K562 (cell line): ENCODE data around the gene DHX36. TPM values are rescaled to one million over a fixed set of nuclear protein-coding genes. Genes with fewer than 3 reads are reported as not detected.

Experiments used
- ATAC-seq: fragments of 200-7000 bp; cut with Tn5 transposase; 3 replicates; pipeline ENCODE4 v1.9.1; 2020; ENCODE audit warnings: moderate library complexity
- BruUV-seq: library from RNA; stranded (reverse); fragments of 400-500 nt; replicated peaks from 2 replicates; lab custom pipeline; 2021; lab: Mats Ljungman, UMichigan
- CTCF ChIA-PET: fragments of 300-600 bp; formaldehyde crosslinking; extraction: SDS; loops from one replicate; lab custom pipeline; 2021; ENCODE audit warnings: low intra/inter-chr PET ratio; lab: Yijun Ruan, JAX
- POLR2A ChIA-PET: fragments of 300-600, 350-650 bp; sonication (Branson Sonifier 250); formaldehyde crosslinking; extraction: SDS; loops from one replicate; lab custom pipeline; 2021; ENCODE audit warnings: antibody characterized with exemption, inconsistent platforms; lab: Yijun Ruan, JAX
- DNase-seq, 4 experiments: peaks; one replicate each; pipeline versions ENCODE4 v3.0.0 to v3.0.0-alpha.2; 2011 to 2018; ENCODE audit warnings: low spot score in 3 of 4, mixed read lengths in 3 of 4; ENCODE audit errors: extremely low read depth in 1 of 4
- FAIRE-seq: peaks from 2 replicates; lab custom pipeline; 2011; peaks lifted over from hg19 to GRCh38; lab: Jason Lieb, UNC
- H2AFZ ChIP-seq: 2 replicates; pipeline ENCODE4 v1.6.0; 2011; ENCODE audit warnings: low read depth, low read length, control low read depth, inconsistent platforms
- H3K27ac ChIP-seq: fragments of 200-600 bp; 3 replicates; pipeline ENCODE4 v1.8.0; 2011; ENCODE audit warnings: low read depth, mild to moderate bottlenecking, control low read depth, inconsistent platforms, low read length, moderate library complexity, mixed read lengths; ENCODE audit errors: extremely low read depth
- H3K27me3 ChIP-seq, 2 experiments: fragments of 300-600 bp in 1 of 2; 2 replicates in 1 of 2; 3 replicates in 1 of 2; pipeline versions ENCODE4 v1.6.0 to v1.8.0; 2011; ENCODE audit warnings: inconsistent platforms in 2 of 2, low read length in 2 of 2, mild to moderate bottlenecking in 1 of 2, mixed read lengths in 1 of 2, moderate library complexity in 1 of 2; ENCODE audit not compliant: control insufficient read depth in 2 of 2, insufficient read depth in 2 of 2
- H3K36me3 ChIP-seq: fragments of 300-600 bp; 3 replicates; pipeline ENCODE4 v1.8.0; 2011; ENCODE audit warnings: mild to moderate bottlenecking, low read length, inconsistent platforms; ENCODE audit not compliant: control insufficient read depth, insufficient read depth
- H3K4me1 ChIP-seq, 2 experiments: fragments of 200-600 bp in 1 of 2; replicated peaks in 1 of 2; 2 replicates in 1 of 2; 3 replicates in 1 of 2; pipeline versions ENCODE4 v1.5.1 to v1.8.0; 2011; ENCODE audit warnings: inconsistent platforms in 2 of 2, low read length in 2 of 2, mild to moderate bottlenecking in 1 of 2, mixed read lengths in 1 of 2, moderate library complexity in 1 of 2; ENCODE audit not compliant: control insufficient read depth in 2 of 2, insufficient read depth in 2 of 2
- H3K4me2 ChIP-seq: 2 replicates; pipeline ENCODE4 v1.6.1; 2011; ENCODE audit warnings: low read length, control low read depth, inconsistent platforms, mixed read lengths; ENCODE audit not compliant: insufficient read depth
- H3K4me3 ChIP-seq: fragments of 200-600 bp; sonication (generic), shearing (Covaris generic); 2 replicates; pipeline ENCODE4 v1.5.1; 2016; ENCODE audit warnings: control low read depth, inconsistent platforms
- H3K79me2 ChIP-seq: fragments of 200-600 bp; 3 replicates; pipeline ENCODE4 v1.8.0; 2011; ENCODE audit warnings: low read length, inconsistent platforms; ENCODE audit not compliant: control insufficient read depth, insufficient read depth
- H3K9ac ChIP-seq, 2 experiments: 2 replicates each; pipeline versions ENCODE4 v1.6.0 to v1.6.1; 2011; ENCODE audit warnings: low read depth in 2 of 2, low read length in 2 of 2, control low read depth in 1 of 2, inconsistent platforms in 1 of 2, mild to moderate bottlenecking in 1 of 2, mixed read lengths in 1 of 2; ENCODE audit not compliant: insufficient read depth in 1 of 2
- H3K9me1 ChIP-seq: one replicate; pipeline ENCODE4 v1.6.0; 2011; ENCODE audit warnings: inconsistent platforms, mild to moderate bottlenecking, low read length, moderate library complexity; ENCODE audit not compliant: control insufficient read depth, insufficient read depth
- H3K9me3 ChIP-seq: replicated peaks from 2 replicates; pipeline ENCODE4 v1.5.1; 2011; ENCODE audit warnings: low read depth, low read length, inconsistent platforms; ENCODE audit not compliant: control insufficient read depth, insufficient read depth
- H4K20me1 ChIP-seq: replicated peaks from 2 replicates; pipeline ENCODE4 v1.6.1; 2011; ENCODE audit warnings: low read length, inconsistent platforms, mixed read lengths; ENCODE audit not compliant: control insufficient read depth, insufficient read depth
- ATF7 ChIP-seq: fragments of 450-650 bp; IDR thresholded peaks from 2 replicates; pipeline ENCODE4 v1.7.1; 2014; ENCODE audit warnings: mild to moderate bottlenecking, moderate library complexity
- CREM ChIP-seq: IDR thresholded peaks from 2 replicates; pipeline ENCODE4 v1.6.1; 2014; ENCODE audit warnings: antibody characterized with exemption, low read depth
- CTCF ChIP-seq, 3 experiments: IDR thresholded peaks in 2 of 3; conservative IDR thresholded peaks in 1 of 3; 2 replicates each; pipeline ENCODE4 v1.5.1; 2011 to 2012; ENCODE audit warnings: low read length in 3 of 3, mild to moderate bottlenecking in 3 of 3, control low read depth in 2 of 3, improper control_type of control experiment in 1 of 3, inconsistent platforms in 1 of 3, low read depth in 1 of 3, mixed read lengths in 1 of 3, moderate library complexity in 1 of 3; ENCODE audit not compliant: insufficient read depth in 2 of 3
- FOXJ2 ChIP-seq: fragments of 200-800 bp; sonication (Bioruptor generic); IDR thresholded peaks from 2 replicates; pipeline ENCODE4 v1.6.1; 2016; ENCODE audit warnings: missing genetic modification characterization, missing compliant biosample characterization
- HES1 ChIP-seq: fragments of 450-650 bp; IDR thresholded peaks from 2 replicates; pipeline ENCODE4 v1.6.1; 2016; ENCODE audit warnings: low read depth, mild to moderate bottlenecking, moderate library complexity
- HMBOX1 ChIP-seq: sonication (generic); IDR thresholded peaks from 2 replicates; pipeline ENCODE4 v1.6.1; 2016
- KLF16 ChIP-seq: IDR thresholded peaks from 2 replicates; pipeline ENCODE4 v1.6.1; 2016; ENCODE audit warnings: antibody characterized with exemption
- MAZ ChIP-seq, 2 experiments: fragments of 450-650 bp in 1 of 2; sonication (generic) in 1 of 2; formaldehyde crosslinking; IDR thresholded peaks in 1 of 2; conservative IDR thresholded peaks in 1 of 2; 2 replicates each; pipeline versions ENCODE4 v1.4.0 to v1.5.0; 2020; ENCODE audit warnings: mild to moderate bottlenecking in 1 of 2, missing genetic modification reagents in 1 of 2
- MCM3 ChIP-seq: fragments of 450-650 bp; IDR thresholded peaks from 2 replicates; pipeline ENCODE4 v1.6.1; 2016
- MYC ChIP-seq, 2 experiments: fragments of 250-450 bp in 1 of 2; sonication (Bioruptor Pico) in 1 of 2; IDR thresholded peaks; 2 replicates each; pipeline versions ENCODE4 v1.5.1 to v1.6.1; 2012 to 2021; ENCODE audit warnings: low read depth in 2 of 2, borderline replicate concordance in 1 of 2, improper control_type of control experiment in 1 of 2, low read length in 1 of 2, mild to moderate bottlenecking in 1 of 2, moderate library complexity in 1 of 2
- NCOA4 ChIP-seq: fragments of 450-650 bp; IDR thresholded peaks from 2 replicates; pipeline ENCODE4 v1.6.1; 2018; ENCODE audit warnings: mild to moderate bottlenecking; ENCODE audit not compliant: partially characterized antibody
- NR2F6 ChIP-seq: fragments of 450-650 bp; formaldehyde crosslinking; IDR thresholded peaks from 2 replicates; pipeline ENCODE4 v1.4.0; 2020; ENCODE audit warnings: mild to moderate bottlenecking
- RAD21 ChIP-seq, 2 experiments: fragments of 250-450 bp in 1 of 2; fragments of 450-650 bp in 1 of 2; sonication (Bioruptor Pico) in 1 of 2; formaldehyde crosslinking in 1 of 2; IDR thresholded peaks in 1 of 2; conservative IDR thresholded peaks in 1 of 2; 2 replicates each; pipeline versions ENCODE4 v1.4.0 to v1.8.0; 2020 to 2022; ENCODE audit warnings: mild to moderate bottlenecking in 2 of 2, moderate library complexity in 1 of 2
- SMARCE1 ChIP-seq: fragments of 450-650 bp; IDR thresholded peaks from 2 replicates; pipeline ENCODE4 v1.7.1; 2016; ENCODE audit warnings: mild to moderate bottlenecking
- SMC3 ChIP-seq: conservative IDR thresholded peaks from 2 replicates; pipeline ENCODE4 v1.6.1; 2011; ENCODE audit warnings: low read depth, low read length, improper control_type of control experiment; ENCODE audit not compliant: insufficient read depth
- WGBS: fragments of 100-300 bp; shearing (Covaris generic); methylation state at CpG from one replicate; pipeline ENCODE4 v1.1.6; 2016; ENCODE audit warnings: low coverage, mixed read lengths; ENCODE audit not compliant: insufficient coverage; ENCODE audit errors: missing lambda C conversion rate; 5-methylcytosine and 5-hydroxymethylcytosine counted together
- in situ Hi-C: fragments of 300-500 bp; cut with MboI; formaldehyde crosslinking; loops from 4 replicates; pipeline ENCODE4 v1.15.0; 2018; ENCODE audit warnings: inconsistent platforms, mixed read lengths
- intact Hi-C: fragments of 100-400 bp; cut with micrococcal nuclease; formaldehyde crosslinking; loops from 2 replicates; pipeline ENCODE4 v1.14.2; 2022
- polyA plus RNA-seq, 8 experiments: library from polyadenylated mRNA; depleted of rRNA in 4 of 8; stranded (reverse) in 5 of 8; unstranded in 3 of 8; fragments of >200 nt; fragmentation: Nextera tagmentation in 2 of 8; fragmentation: Illumina TruSeq in 1 of 8; extraction: Ambion mirVana in 2 of 8; extraction: Trizol in 1 of 8; gene quantifications; 2 replicates each; pipeline versions ENCODE4 v1.2.1 to v1.2.3, GENCODE V29; 2011 to 2014; ENCODE audit warnings: inconsistent platforms in 1 of 8, missing spikeins in 1 of 8
- total RNA-seq, 7 experiments: library from RNA; depleted of rRNA in 6 of 7; stranded (reverse); fragments of >200 nt in 6 of 7; fragmentation: Illumina TruSeq in 2 of 7; extraction: Trizol in 2 of 7; gene quantifications; 2 replicates each; pipeline versions ENCODE4 v1.2.1 to v1.2.3, GENCODE V29; 2011 to 2021; ENCODE audit warnings: low replicate concordance in 1 of 7

Gene DHX36
- total and polyA plus RNA-seq, 9 of the 15 experiments (the other 6 are each of a cell fraction or from before 2014, with no cell fraction given), result 44.3 to 98.7 (median 57.0) TPM

GRCh38 chr3:154254527-154254926 lies 69.8 kb downstream of the DHX36 start (continued):
- TF ChIP-seq NCOA4, result no peak
- TF ChIP-seq MCM3, result no peak

GRCh38 chr3:154252759-154253638 lies 71.3 kb downstream of the DHX36 start:
- no TSS peak for BruUV-seq
- H2AFZ ChIP-seq, result peak overlapping the region; percentile 23; the same call in 1 of the 2 replicates
- no peak overlapping the region for H3K9ac ChIP-seq
- 10% methylated on average over 11 of the region's 11 CpGs for WGBS
- ATAC-seq (peak; percentile 99), FAIRE-seq (peak; percentile 91), DNase-seq (peak; percentile 76 to 90 (median 80))
- no peak overlapping the region for H3K4me3 ChIP-seq
- peak overlapping the region; percentile 33; the same call in 1 of the 2 replicates for H3K4me2 ChIP-seq
- no peaks in the 10 kb centered on the region for H4K20me1 ChIP-seq
- H3K27ac ChIP-seq, result no peak overlapping the region
- in situ Hi-C loops (loop anchor here (10.0 kb wide), 1 partner anchor 1228 kb away; no protein-coding TSS in a partner anchor), intact Hi-C loops (loop anchor here (1.0 to 5.0 kb wide), 4 partner anchors 157 to 1226 kb away; no protein-coding TSS in a partner anchor)
- CTCF ChIA-PET, result interaction anchor here (0.6 to 2.2 kb wide), 4 partner anchors 158 to 1227 kb away, joined by 3 to 9 read pairs (median 4); no protein-coding TSS in a partner anchor
- H3K4me1 ChIP-seq, result no peaks in the 10 kb centered on the region
- no peaks in the 10 kb centered on the region for H3K9me3 ChIP-seq
- no peaks in the 10 kb centered on the region for H3K9me1 ChIP-seq
- H3K27me3 ChIP-seq, result no peaks in the 10 kb centered on the region
- POLR2A ChIA-PET, result no interaction called here
- H3K36me3 ChIP-seq, result peaks cover 6% of the 10 kb centered on the region; the same call in 2 of the 3 replicates
- no peaks in the 10 kb centered on the region for H3K79me2 ChIP-seq
- TF ChIP-seq SMC3 (peak; percentile 73), FOXJ2 (0 out of 2 replicates have a peak, but pooled peaks have one; percentile 35), NR2F6 (no peak), MYC (IDR thresholded peaks at IDR 0.05; ENCODE audit: low read depth, low read length) (no peak), MYC (CRISPR knock-in tag; IDR thresholded peaks at IDR 0.05; ENCODE audit: borderline replicate concordance, low read depth) (no peak), SMARCE1 (no peak), HES1 (no peak), CTCF (IDR thresholded peaks at IDR 0.05 in 2 of 3, conservative IDR thresholded peaks at IDR 0.05 in 1 of 3; ENCODE audit: insufficient read depth in 2 of 3, low read depth in 1 of 3, low read length in 3 of 3) (peak; percentile 91 to 97 (median 97)), ATF7 (0 out of 2 replicates have a peak, but pooled peaks have one; percentile 16), KLF16 (peak; percentile 40; the same call in 1 of the 2 replicates), MAZ (CRISPR knock-in tag; conservative IDR thresholded peaks at IDR 0.05 in 1 of 2, IDR thresholded peaks at IDR 0.05 in 1 of 2) (0 out of 4 replicates have a peak, but pooled peaks of 1 of the 2 experiments have one; percentile 12), CREM (peak; percentile 12; the same call in 1 of the 2 replicates), RAD21 (CRISPR knock-in tag; conservative IDR thresholded peaks at IDR 0.05 in 1 of 2, IDR thresholded peaks at IDR 0.05 in 1 of 2) (peak; percentile 76 to 86), HMBOX1 (peak; percentile 37; the same call in 1 of the 2 replicates)
